ENCODE measurements around the gene SCN3A. TPM values are rescaled to one million over a fixed set of nuclear protein-coding genes. Genes with fewer than 3 reads are reported as not detected.

Gene SCN3A
- total and polyA plus RNA-seq, 7 donors = 0.87 to 4.3 (median 2.1) TPM; not detected in 2

DNA sequence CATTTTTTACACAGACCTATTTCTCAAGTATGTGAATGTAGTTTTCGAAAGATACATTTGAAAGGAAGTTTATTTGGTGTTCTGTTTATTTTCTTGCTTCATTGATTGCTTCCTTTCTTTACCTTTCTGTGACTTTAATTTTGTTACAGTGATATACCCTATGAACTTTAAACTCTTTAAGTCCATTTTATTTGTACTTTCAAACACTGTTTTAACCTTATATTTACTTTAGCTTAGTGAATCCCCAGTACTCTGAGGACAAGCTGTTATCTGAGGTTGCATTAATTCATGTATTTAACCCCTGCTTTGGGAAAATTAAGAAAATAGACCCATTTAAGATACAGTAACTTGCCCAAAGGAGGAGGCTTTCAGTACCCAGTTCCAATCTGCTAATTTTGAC is 93.5 kb downstream of the SCN3A start:
- Histone ChIP-seq H3K4me3 (no peak overlapping the region), H3K36me3 (no peaks in the 10 kb centered on the region), H3K4me1 (no peaks in the 10 kb centered on the region), H3K27me3 (no peaks in the 10 kb centered on the region), H3K27ac (no peak overlapping the region), H3K9me3 (no peaks in the 10 kb centered on the region)
- DNase-seq = no peak
- TF ChIP-seq POLR2AphosphoS5 (IDR thresholded peaks at IDR 0.05) (no peak), EP300 (IDR thresholded peaks at IDR 0.05) (no peak), POLR2A (IDR thresholded peaks at IDR 0.05) (no peak)
- TF ChIP-seq, protein P1, sequence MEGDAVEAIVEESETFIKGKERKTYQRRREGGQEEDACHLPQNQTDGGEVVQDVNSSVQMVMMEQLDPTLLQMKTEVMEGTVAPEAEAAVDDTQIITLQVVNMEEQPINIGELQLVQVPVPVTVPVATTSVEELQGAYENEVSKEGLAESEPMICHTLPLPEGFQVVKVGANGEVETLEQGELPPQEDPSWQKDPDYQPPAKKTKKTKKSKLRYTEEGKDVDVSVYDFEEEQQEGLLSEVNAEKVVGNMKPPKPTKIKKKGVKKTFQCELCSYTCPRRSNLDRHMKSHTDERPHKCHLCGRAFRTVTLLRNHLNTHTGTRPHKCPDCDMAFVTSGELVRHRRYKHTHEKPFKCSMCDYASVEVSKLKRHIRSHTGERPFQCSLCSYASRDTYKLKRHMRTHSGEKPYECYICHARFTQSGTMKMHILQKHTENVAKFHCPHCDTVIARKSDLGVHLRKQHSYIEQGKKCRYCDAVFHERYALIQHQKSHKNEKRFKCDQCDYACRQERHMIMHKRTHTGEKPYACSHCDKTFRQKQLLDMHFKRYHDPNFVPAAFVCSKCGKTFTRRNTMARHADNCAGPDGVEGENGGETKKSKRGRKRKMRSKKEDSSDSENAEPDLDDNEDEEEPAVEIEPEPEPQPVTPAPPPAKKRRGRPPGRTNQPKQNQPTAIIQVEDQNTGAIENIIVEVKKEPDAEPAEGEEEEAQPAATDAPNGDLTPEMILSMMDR (IDR thresholded peaks at IDR 0.05) = no peak
- WGBS, 2 donors = 38 to 70% methylated on average over 1 of the region's 1 CpG
- intact Hi-C loops (cut with DNase I) = no loop called here

DNA sequence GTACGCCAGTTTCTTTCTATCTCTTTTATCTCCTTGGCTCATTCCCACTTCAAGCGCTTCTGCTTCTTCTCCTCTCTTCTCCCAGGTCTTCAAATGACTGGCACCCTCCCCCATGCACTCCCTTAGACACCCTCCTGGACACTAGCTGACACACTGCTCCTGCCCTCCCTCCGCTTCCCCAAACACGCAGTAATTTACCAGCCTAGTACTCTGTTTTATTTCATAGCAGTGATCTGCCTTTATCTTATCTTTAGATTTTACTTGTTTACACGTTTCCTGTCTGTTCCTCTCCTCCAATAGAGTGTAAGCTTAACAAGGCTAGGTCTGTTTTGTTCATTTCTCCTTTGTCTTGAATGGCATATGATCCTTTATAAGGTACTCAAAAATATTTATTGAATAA is 93.9 kb downstream of the SCN3A start:
- TF ChIP-seq, protein P1 (IDR thresholded peaks at IDR 0.05) = no peak
- no peak for TF ChIP-seq POLR2A (IDR thresholded peaks at IDR 0.05)
- TF ChIP-seq EP300 (IDR thresholded peaks at IDR 0.05) = no peak
- no peak for TF ChIP-seq POLR2AphosphoS5 (IDR thresholded peaks at IDR 0.05)
- no peaks in the 10 kb centered on the region for H3K27me3 ChIP-seq
- no peaks in the 10 kb centered on the region for H3K9me3 ChIP-seq
- H3K27ac ChIP-seq = no peak overlapping the region
- WGBS, 2 donors = 35 to 63% methylated on average over 5 of the region's 5 CpGs
- H3K36me3 ChIP-seq = no peaks in the 10 kb centered on the region
- no peak overlapping the region for H3K4me3 ChIP-seq
- intact Hi-C loops (cut with DNase I) = no loop called here
- no peaks in the 10 kb centered on the region for H3K4me1 ChIP-seq
- no peak for DNase-seq

DNA sequence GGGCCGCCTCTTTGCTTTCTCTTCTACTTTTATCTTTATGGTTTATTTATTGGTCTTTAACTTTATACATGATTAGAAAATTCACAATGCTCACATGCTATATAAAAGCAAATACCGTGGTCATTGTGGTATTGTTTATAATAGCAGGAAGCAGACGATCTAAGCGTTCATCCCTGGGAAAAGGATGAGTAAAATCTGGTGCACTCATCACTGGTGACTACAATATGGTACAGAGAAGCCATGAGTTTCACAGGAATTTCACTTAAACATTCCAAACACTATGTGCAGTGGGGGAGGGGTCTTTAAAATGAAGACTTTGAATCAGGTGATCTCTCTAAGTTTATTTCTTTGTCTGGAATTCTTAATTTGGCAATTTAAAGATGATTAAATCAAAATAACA is 97.9 kb downstream of the SCN3A start:
- no peaks in the 10 kb centered on the region for H3K4me1 ChIP-seq
- WGBS, 2 donors = 16 to 49% methylated on average over 4 of the region's 4 CpGs
- H3K27ac ChIP-seq = no peak overlapping the region
- no peak overlapping the region for H3K4me3 ChIP-seq
- intact Hi-C loops (cut with DNase I) = no loop called here
- DNase-seq = no peak
- TF ChIP-seq POLR2AphosphoS5 (IDR thresholded peaks at IDR 0.05) (no peak), POLR2A (IDR thresholded peaks at IDR 0.05) (no peak), EP300 (IDR thresholded peaks at IDR 0.05) (no peak)
- TF ChIP-seq, protein P1 (IDR thresholded peaks at IDR 0.05) = no peak
- H3K36me3 ChIP-seq = no peaks in the 10 kb centered on the region
- no peaks in the 10 kb centered on the region for H3K9me3 ChIP-seq
- H3K27me3 ChIP-seq = no peaks in the 10 kb centered on the region

DNA sequence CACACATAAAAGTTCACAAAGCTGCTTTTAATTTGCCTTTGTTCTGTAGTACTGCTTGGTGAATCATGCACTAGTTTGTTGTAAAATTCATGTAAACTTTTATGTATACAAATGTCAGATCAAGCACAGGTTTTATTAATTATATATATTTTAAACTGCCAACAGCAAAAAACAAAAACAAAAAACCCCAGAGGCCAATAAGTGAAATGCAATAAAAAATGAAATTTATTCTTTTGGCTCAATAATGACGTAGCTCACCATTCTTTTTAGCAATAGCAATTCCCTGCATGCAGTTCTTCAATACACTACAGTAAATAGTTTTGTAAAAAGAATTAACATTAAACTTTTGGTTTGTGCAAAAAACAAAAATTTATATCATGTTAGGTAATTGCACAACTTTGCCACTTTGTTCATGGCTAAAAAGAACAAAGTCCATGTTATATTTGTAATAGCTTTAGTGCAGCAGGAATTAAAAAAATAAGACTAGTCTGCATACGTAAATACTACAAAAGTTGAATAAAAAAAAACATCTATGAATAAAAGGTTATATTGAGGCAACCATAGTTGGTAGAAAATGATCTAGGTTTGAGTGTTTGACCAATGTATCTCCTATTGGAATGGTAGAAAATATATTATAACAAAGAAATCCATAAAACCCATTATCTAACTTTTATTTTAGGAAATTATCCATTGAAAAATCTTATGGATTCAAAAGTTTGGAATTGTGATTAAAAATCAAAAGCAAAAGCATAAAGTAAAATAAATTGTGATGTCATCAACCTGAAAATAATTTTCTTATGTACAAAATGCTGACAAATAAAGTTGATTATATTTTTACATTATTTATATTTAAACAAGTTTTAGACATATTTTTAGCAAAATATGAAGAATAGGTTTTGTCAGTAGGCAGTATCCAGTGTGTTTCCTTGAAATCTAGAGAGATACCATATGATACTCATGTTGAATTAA is 115.6 kb downstream of the SCN3A start:
- H3K27me3 ChIP-seq = no peaks in the 10 kb centered on the region
- H3K4me1 ChIP-seq = no peaks in the 10 kb centered on the region
- no peak for TF ChIP-seq EP300 (IDR thresholded peaks at IDR 0.05)
- no peak for TF ChIP-seq POLR2AphosphoS5 (IDR thresholded peaks at IDR 0.05)
- no peak for TF ChIP-seq POLR2A (IDR thresholded peaks at IDR 0.05)
- TF ChIP-seq, protein P1 (IDR thresholded peaks at IDR 0.05) = no peak
- no peak overlapping the region for H3K27ac ChIP-seq
- H3K4me3 ChIP-seq = no peak overlapping the region
- intact Hi-C loops (cut with DNase I) = no loop called here
- no peaks in the 10 kb centered on the region for H3K9me3 ChIP-seq
- no peaks in the 10 kb centered on the region for H3K36me3 ChIP-seq
- 56 to 81% methylated on average over 2 of the region's 2 CpGs for WGBS, 2 donors
- no peak for DNase-seq
